NCI-H524 treated with DMSO at 0.1 percent for 48 hours (cell line): Measurements from ENCODE around the gene WDR5.

ENCODE experiments used
- DNase-seq: peaks from one replicate; lab custom pipeline; 2025; lab: John Stamatoyannopoulos, UW

WDR5 gene

GRCh38 chr9:134132208-134132870 is 3.5 kb upstream of the WDR5 start:
- DNase-seq: no peak

GRCh38 chr9:134134949-134135342 is 936 bp upstream of the WDR5 start:
- DNase-seq: no peak

- no peak for DNase-seq
Measured at GRCh38 chr9:134136118-134136995, 475 bp downstream of the WDR5 start.

GRCh38 chr9:134136996-134137299 is 1.1 kb downstream of the WDR5 start:
- no peak for DNase-seq

GRCh38 chr9:134138292-134138691 is 2.4 kb downstream of the WDR5 start:
- DNase-seq: no peak

- DNase-seq: no peak
Measured at GRCh38 chr9:134139081-134139480, 3.2 kb downstream of the WDR5 start.

- DNase-seq: no peak
Measured at GRCh38 chr9:134141906-134142305, 6.0 kb downstream of the WDR5 start.

- DNase-seq: no peak
Measured at GRCh38 chr9:134144801-134145200, 8.9 kb downstream of the WDR5 start.

- no peak for DNase-seq
Measured at GRCh38 chr9:134145262-134145661, 9.4 kb downstream of the WDR5 start.

GRCh38 chr9:134146774-134147493 is 11.1 kb downstream of the WDR5 start:
- DNase-seq: no peak

GRCh38 chr9:134149380-134149779 is 13.5 kb downstream of the WDR5 start:
- no peak for DNase-seq

GRCh38 chr9:134150557-134151214 is 14.8 kb downstream of the WDR5 start:
- DNase-seq: no peak

- DNase-seq: no peak
Measured at GRCh38 chr9:134152022-134152448, 16.2 kb downstream of the WDR5 start.

GRCh38 chr9:134152488-134152887 is 16.6 kb downstream of the WDR5 start:
- no peak for DNase-seq

- DNase-seq: no peak
Measured at GRCh38 chr9:134153450-134153849, 17.6 kb downstream of the WDR5 start.

- DNase-seq: no peak
Measured at GRCh38 chr9:134154262-134154701, 18.4 kb downstream of the WDR5 start.

GRCh38 chr9:134155812-134156377 is 20.0 kb downstream of the WDR5 start:
- no peak for DNase-seq

GRCh38 chr9:134156564-134157377 is 20.9 kb downstream of the WDR5 start:
- no peak for DNase-seq

- DNase-seq: no peak
Measured at GRCh38 chr9:134157378-134157885, 21.6 kb downstream of the WDR5 start.

- DNase-seq: no peak
Measured at GRCh38 chr9:134158242-134158641, 22.4 kb downstream of the WDR5 start.
